ENCODE data around the gene NTHL1. TPM values are rescaled to one million over a fixed set of nuclear protein-coding genes. Genes with fewer than 3 reads are reported as not detected.

The NTHL1 gene
- total RNA-seq, 1 experiment from 2014 or later, result 39.8 TPM

GRCh38 chr16:2060346-2060745 is 12.7 kb upstream of the NTHL1 start:
- BruUV-seq (replicated peaks), result no TSS peak
- TF ChIP-seq SIN3A (IDR thresholded peaks at IDR 0.05; ENCODE audit: borderline replicate concordance, insufficient read depth, low read depth, low read length) (no peak), REST (IDR thresholded peaks at IDR 0.05; ENCODE audit: insufficient read depth in 1 of 2, low read depth in 2 of 2, low read length in 1 of 2) (no peak)
- in situ Hi-C loops (cut with HindIII; ENCODE audit: low pct_unique_long_range_greater_than_20kb, low sequenced_read_pairs) (no loop called here), intact Hi-C loops (cut with micrococcal nuclease; ENCODE audit: unreplicated experiment) (no loop called here)
- POLR2A ChIA-PET, result no interaction called here
- H3K9me3 ChIP-seq (ENCODE audit: control insufficient read depth, insufficient read depth, low read depth, low read length), result no peaks in the 10 kb centered on the region
- DNase-seq (ENCODE audit: low read depth, low spot score), result no peak
- CTCF ChIA-PET, result no interaction called here
- H3K27me3 ChIP-seq (ENCODE audit: control insufficient read depth, insufficient read depth, low read length), result no peaks in the 10 kb centered on the region
- no peak overlapping the region for H3K27ac ChIP-seq (ENCODE audit: low read length)
- ATAC-seq, result no peak
- H3K36me3 ChIP-seq (ENCODE audit: control insufficient read depth, insufficient read depth, low read length), result no peaks in the 10 kb centered on the region
- H3K4me1 ChIP-seq (ENCODE audit: control insufficient read depth, insufficient read depth, low read length), result no peaks in the 10 kb centered on the region
- no peak overlapping the region for H3K4me3 ChIP-seq (ENCODE audit: low read depth in 2 of 2, low read length in 2 of 2)

GRCh38 chr16:2058872-2059271 is 11.2 kb upstream of the NTHL1 start:
- H3K4me3 ChIP-seq (ENCODE audit: low read depth in 2 of 2, low read length in 2 of 2), result no peak overlapping the region
- H3K9me3 ChIP-seq (ENCODE audit: control insufficient read depth, insufficient read depth, low read depth, low read length), result no peaks in the 10 kb centered on the region
- no peak for TF ChIP-seq SIN3A (IDR thresholded peaks at IDR 0.05; ENCODE audit: borderline replicate concordance, insufficient read depth, low read depth, low read length)
- TF ChIP-seq TCF7L2 (IDR thresholded peaks at IDR 0.05; ENCODE audit: low read depth, low read length), result no peak
- TF ChIP-seq CTCF (IDR thresholded peaks at IDR 0.05), result no peak
- no peak for TF ChIP-seq REST (IDR thresholded peaks at IDR 0.05; ENCODE audit: insufficient read depth in 1 of 2, low read depth in 2 of 2, low read length in 1 of 2)
- no peak for TF ChIP-seq POLR2AphosphoS5 (IDR thresholded peaks at IDR 0.05; ENCODE audit: low read depth, low read length)
- BruUV-seq (replicated peaks), result no TSS peak
- ATAC-seq (no peak), DNase-seq (ENCODE audit: low read depth, low spot score) (no peak)
- in situ Hi-C loops (cut with HindIII; ENCODE audit: low pct_unique_long_range_greater_than_20kb, low sequenced_read_pairs) (no loop called here), intact Hi-C loops (cut with micrococcal nuclease; ENCODE audit: unreplicated experiment) (no loop called here)
- H3K27ac ChIP-seq (ENCODE audit: low read length), result no peak overlapping the region
- H3K4me1 ChIP-seq (ENCODE audit: control insufficient read depth, insufficient read depth, low read length), result no peaks in the 10 kb centered on the region
- CTCF ChIA-PET, result no interaction called here
- POLR2A ChIA-PET, result no interaction called here
- no peaks in the 10 kb centered on the region for H3K27me3 ChIP-seq (ENCODE audit: control insufficient read depth, insufficient read depth, low read length)
- H3K36me3 ChIP-seq (ENCODE audit: control insufficient read depth, insufficient read depth, low read length), result no peaks in the 10 kb centered on the region
